HEK293T (cell line): ENCODE measurements around the gene ZNF521.

ENCODE experiments used
- CTCF ChIA-PET: fragments of 350-600 bp; formaldehyde crosslinking; extraction: SDS; loops from one replicate; lab custom pipeline; 2021; ENCODE audit warnings: antibody characterized with exemption, inconsistent platforms; lab: Yijun Ruan, JAX
- POLR2A ChIA-PET: fragments of 350-600 bp; formaldehyde crosslinking; extraction: SDS; loops from one replicate; lab custom pipeline; 2020; ENCODE audit warnings: antibody characterized with exemption, inconsistent platforms; lab: Yijun Ruan, JAX
- DNase-seq: peaks from one replicate; pipeline ENCODE4 v3.0.0; 2012; ENCODE audit warnings: mixed read lengths; ENCODE audit errors: extremely low spot score
- ARNT ChIP-seq: fragments of 450-650 bp; IDR thresholded peaks from 2 replicates; pipeline ENCODE4 v1.6.1; 2017; ENCODE audit warnings: mild to moderate bottlenecking
- BHLHE40 ChIP-seq: fragments of 450-650 bp; IDR thresholded peaks from 2 replicates; pipeline ENCODE4 v1.6.1; 2016; ENCODE audit warnings: mild to moderate bottlenecking, moderate library complexity, borderline replicate concordance
- CTBP1 ChIP-seq: fragments of 450-650 bp; IDR thresholded peaks from 2 replicates; pipeline ENCODE4 v1.6.1; 2016; ENCODE audit warnings: borderline replicate concordance
- ELF4 ChIP-seq: fragments of 450-650 bp; IDR thresholded peaks from 2 replicates; pipeline ENCODE4 v1.6.1; 2017; ENCODE audit warnings: antibody characterized with exemption
- FOXA1 ChIP-seq: fragments of 450-650 bp; IDR thresholded peaks from 2 replicates; pipeline ENCODE4 v1.6.1; 2016; ENCODE audit warnings: mild to moderate bottlenecking
- FOXK2 ChIP-seq: fragments of 450-650 bp; IDR thresholded peaks from 2 replicates; pipeline ENCODE4 v1.6.1; 2016; ENCODE audit warnings: mild to moderate bottlenecking
- FOXM1 ChIP-seq: fragments of 450-650 bp; IDR thresholded peaks from 2 replicates; pipeline ENCODE4 v1.6.1; 2017; ENCODE audit warnings: mild to moderate bottlenecking, borderline replicate concordance
- HDGF ChIP-seq: fragments of 450-650 bp; IDR thresholded peaks from 2 replicates; pipeline ENCODE4 v1.6.1; 2017; ENCODE audit warnings: antibody characterized with exemption, borderline replicate concordance
- L3MBTL2 ChIP-seq: fragments of 450-650 bp; conservative IDR thresholded peaks from 2 replicates; pipeline ENCODE4 v1.6.1; 2016; ENCODE audit warnings: mild to moderate bottlenecking
- LEF1 ChIP-seq: fragments of 450-650 bp; IDR thresholded peaks from 2 replicates; pipeline ENCODE4 v1.6.1; 2017; ENCODE audit warnings: mild to moderate bottlenecking, borderline replicate concordance
- NFRKB ChIP-seq: fragments of 450-650 bp; IDR thresholded peaks from 2 replicates; pipeline ENCODE4 v1.6.1; 2016; ENCODE audit warnings: mild to moderate bottlenecking, moderate library complexity
- PKNOX1 ChIP-seq: fragments of 450-650 bp; IDR thresholded peaks from 2 replicates; pipeline ENCODE4 v1.6.1; 2016
- SP1 ChIP-seq: fragments of 450-650 bp; IDR thresholded peaks from 2 replicates; pipeline ENCODE4 v1.6.1; 2017
- SUZ12 ChIP-seq: fragments of 450-650 bp; IDR thresholded peaks from 2 replicates; pipeline ENCODE4 v1.6.1; 2016; ENCODE audit warnings: mild to moderate bottlenecking
- TARDBP ChIP-seq: fragments of 450-650 bp; IDR thresholded peaks from 2 replicates; pipeline ENCODE4 v1.6.1; 2016
- ZNF384 ChIP-seq: fragments of 450-650 bp; IDR thresholded peaks from 2 replicates; pipeline ENCODE4 v1.6.1; 2016

The ZNF521 gene

DNA sequence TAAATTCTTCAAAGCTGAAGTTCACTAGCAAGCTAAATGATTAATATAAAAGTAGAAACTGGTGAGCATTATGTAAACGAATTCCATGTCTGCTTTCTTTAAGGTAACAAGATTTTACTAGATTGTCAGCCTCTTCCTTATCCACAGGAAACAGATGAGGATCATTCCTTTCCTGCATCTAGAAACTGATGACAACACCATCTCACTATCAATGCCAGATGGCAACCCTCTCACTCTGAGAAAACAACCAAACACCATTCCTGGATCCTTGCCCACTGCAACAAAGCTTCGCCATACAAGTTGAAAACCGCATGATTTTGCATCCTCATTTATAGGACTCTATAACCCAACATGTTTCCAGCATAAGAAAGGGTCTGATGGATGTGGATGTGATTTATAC, 122.9 kb downstream of the ZNF521 start:
- POLR2A ChIA-PET, result no interaction called here
- no peak for DNase-seq
- TF ChIP-seq L3MBTL2 (no peak), CTBP1 (no peak)
- CTCF ChIA-PET, result interaction anchor here (0.8 kb wide), 1 partner anchor 228 kb away, joined by 5 read pairs; no protein-coding TSS in a partner anchor

GRCh38 chr18:25228410-25228809, 123.6 kb downstream of the ZNF521 start:
- TF ChIP-seq SUZ12 (no peak), ZNF384 (no peak), FOXK2 (no peak), CTBP1 (no peak), HDGF (no peak), ELF4 (no peak), FOXA1 (no peak), PKNOX1 (no peak), NFRKB (no peak), TARDBP (no peak), FOXM1 (no peak), ARNT (no peak), SP1 (no peak), BHLHE40 (no peak)
- ChIA-PET CTCF (no interaction called here), POLR2A (no interaction called here)
- no peak for DNase-seq

GRCh38 chr18:25225151-25225550, 126.8 kb downstream of the ZNF521 start:
- POLR2A ChIA-PET, result no interaction called here
- TF ChIP-seq HDGF (no peak), L3MBTL2 (no peak), BHLHE40 (no peak), NFRKB (no peak), SP1 (no peak)
- no peak for DNase-seq
- CTCF ChIA-PET, result interaction anchor here (0.6 to 1.0 kb wide), 2 partner anchors 8 to 119 kb away, joined by 3 to 10 read pairs; no protein-coding TSS in a partner anchor

- TF ChIP-seq HDGF (no peak), ARNT (no peak)
- ChIA-PET POLR2A (no interaction called here), CTCF (interaction anchor here (1.3 kb wide), 1 partner anchor 8 kb away, joined by 6 read pairs; no protein-coding TSS in a partner anchor)
- DNase-seq, result no peak
Observed at GRCh38 chr18:25223899-25224886, 127.8 kb downstream of the ZNF521 start.

GRCh38 chr18:25223211-25223610, 128.8 kb downstream of the ZNF521 start:
- CTCF ChIA-PET, result interaction anchor here (1.3 kb wide), 1 partner anchor 9 kb away, joined by 6 read pairs; no protein-coding TSS in a partner anchor
- POLR2A ChIA-PET, result no interaction called here
- DNase-seq, result no peak
- no peak for TF ChIP-seq CTBP1
- no peak for TF ChIP-seq ELF4
- TF ChIP-seq PKNOX1, result no peak
- no peak for TF ChIP-seq SUZ12
- no peak for TF ChIP-seq L3MBTL2
- TF ChIP-seq HDGF, result no peak
- TF ChIP-seq FOXM1, result no peak
- TF ChIP-seq FOXK2, result no peak
- TF ChIP-seq NFRKB, result no peak
- no peak for TF ChIP-seq BHLHE40
- no peak for TF ChIP-seq TARDBP
- no peak for TF ChIP-seq FOXA1
- TF ChIP-seq LEF1, result no peak
- no peak for TF ChIP-seq ARNT
- no peak for TF ChIP-seq SP1
- TF ChIP-seq ZNF384, result no peak

DNA sequence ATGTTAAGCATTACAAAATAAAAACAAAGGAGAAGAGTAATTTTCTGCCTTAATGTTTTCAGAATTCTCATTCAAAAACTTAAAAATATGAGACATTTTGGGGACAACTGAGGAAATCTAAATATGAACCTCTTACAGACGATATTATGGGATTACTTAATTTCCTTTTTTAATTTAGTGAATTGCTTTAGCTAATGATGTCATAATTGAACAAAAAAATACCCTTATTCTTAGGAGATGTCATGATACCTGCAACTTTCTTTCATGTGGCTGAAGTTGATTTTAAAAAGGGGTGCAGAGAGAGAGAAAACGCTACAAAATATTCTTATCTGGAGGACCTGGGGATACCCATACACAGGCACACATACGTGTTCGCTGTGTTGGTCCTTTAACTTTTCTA, 129.3 kb downstream of the ZNF521 start:
- no peak for DNase-seq
- TF ChIP-seq NFRKB (no peak), HDGF (no peak), TARDBP (no peak), LEF1 (no peak), L3MBTL2 (no peak), PKNOX1 (no peak), ZNF384 (no peak), ELF4 (no peak), ARNT (no peak)
- POLR2A ChIA-PET, result no interaction called here
- CTCF ChIA-PET, result interaction anchor here (0.8 to 1.3 kb wide), 2 partner anchors 9 to 16 kb away, joined by 3 to 6 read pairs; no protein-coding TSS in a partner anchor
